SJSA1 (cell line): ENCODE data around the gene CDPF1. TPM values are rescaled to one million over a fixed set of nuclear protein-coding genes. Genes with fewer than 3 reads are reported as not detected.

Source experiments
- DNase-seq, 2 experiments: peaks; one replicate each; pipeline ENCODE4 v3.0.0-alpha.2; 2015 to 2020; ENCODE audit warnings: low spot score in 2 of 2, low read depth in 1 of 2
- H3K27ac ChIP-seq: fragments of 250-450 bp; sonication (Bioruptor Pico); 2 replicates; pipeline ENCODE4 v1.5.1; 2020; ENCODE audit warnings: mild to moderate bottlenecking, moderate library complexity
- H3K27me3 ChIP-seq: fragments of 250-450 bp; sonication (Bioruptor Pico); replicated peaks from 2 replicates; pipeline ENCODE4 v1.5.1; 2020; ENCODE audit warnings: mild to moderate bottlenecking, moderate library complexity
- H3K36me3 ChIP-seq: fragments of 250-450 bp; sonication (Bioruptor Pico); 2 replicates; pipeline ENCODE4 v1.5.1; 2020; ENCODE audit warnings: mild to moderate bottlenecking
- H3K4me1 ChIP-seq: fragments of 250-450 bp; sonication (Bioruptor Pico); replicated peaks from 2 replicates; pipeline ENCODE4 v1.6.1; 2021; ENCODE audit warnings: mild to moderate bottlenecking
- H3K4me3 ChIP-seq: fragments of 250-450 bp; sonication (Bioruptor Pico); 2 replicates; pipeline ENCODE4 v1.5.1; 2020; ENCODE audit warnings: mild to moderate bottlenecking
- H3K9me3 ChIP-seq: fragments of 250-450 bp; sonication (Bioruptor Pico); replicated peaks from 2 replicates; pipeline ENCODE4 v1.5.1; 2020; ENCODE audit warnings: mild to moderate bottlenecking
- total RNA-seq: library from RNA; depleted of rRNA; stranded (reverse); fragments of >200 nt; shearing (Covaris generic); gene quantifications from 2 replicates; pipeline ENCODE4 v1.2.3, GENCODE V29; 2014

The CDPF1 gene
- total RNA-seq, 1 experiment from 2014 or later, result 10.9 TPM

GRCh38 chr22:46239261-46240048 lies 10.6 kb downstream of the CDPF1 start:
- no peak overlapping the region for H3K4me3 ChIP-seq
- DNase-seq, result no peak
- no peaks in the 10 kb centered on the region for H3K4me1 ChIP-seq
- H3K36me3 ChIP-seq, result peaks cover 9% of the 10 kb centered on the region; the same call in 1 of the 2 replicates
- no peaks in the 10 kb centered on the region for H3K9me3 ChIP-seq
- no peak overlapping the region for H3K27ac ChIP-seq
- no peaks in the 10 kb centered on the region for H3K27me3 ChIP-seq

DNA sequence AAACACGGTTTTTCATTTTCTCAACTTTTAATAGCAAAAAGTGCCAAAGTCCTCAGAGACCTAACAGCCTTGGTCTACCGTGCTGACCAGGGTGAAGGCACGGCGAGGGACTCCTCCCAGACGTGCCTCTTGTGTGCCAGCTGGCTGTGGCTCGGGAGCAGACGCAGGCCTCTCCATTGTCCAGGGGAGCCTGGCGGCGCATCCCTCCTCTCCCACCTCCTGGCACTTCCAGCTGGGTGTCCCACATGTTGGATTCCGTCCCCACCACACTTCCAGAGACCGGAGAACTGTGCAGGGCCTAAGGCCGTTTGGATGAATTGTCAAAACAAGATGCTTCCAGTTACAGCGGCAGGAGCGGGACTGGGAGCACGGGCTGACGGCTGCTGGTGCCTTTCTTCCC lies 11.6 kb downstream of the CDPF1 start:
- DNase-seq, result no peak
- peaks cover 7% of the 10 kb centered on the region; the same call in 1 of the 2 replicates for H3K36me3 ChIP-seq
- H3K4me1 ChIP-seq, result no peaks in the 10 kb centered on the region
- no peaks in the 10 kb centered on the region for H3K27me3 ChIP-seq
- no peak overlapping the region for H3K27ac ChIP-seq
- no peaks in the 10 kb centered on the region for H3K9me3 ChIP-seq
- no peak overlapping the region for H3K4me3 ChIP-seq

- Histone ChIP-seq H3K4me3 (no peak overlapping the region), H3K9me3 (no peaks in the 10 kb centered on the region), H3K27me3 (no peaks in the 10 kb centered on the region), H3K36me3 (peaks cover 1% of the 10 kb centered on the region; the same call in 1 of the 2 replicates), H3K27ac (no peak overlapping the region), H3K4me1 (no peaks in the 10 kb centered on the region)
- DNase-seq, result peak in 1 of 2 experiments; percentile 17
Observed at GRCh38 chr22:46237453-46238124, 12.5 kb downstream of the CDPF1 start.

DNA sequence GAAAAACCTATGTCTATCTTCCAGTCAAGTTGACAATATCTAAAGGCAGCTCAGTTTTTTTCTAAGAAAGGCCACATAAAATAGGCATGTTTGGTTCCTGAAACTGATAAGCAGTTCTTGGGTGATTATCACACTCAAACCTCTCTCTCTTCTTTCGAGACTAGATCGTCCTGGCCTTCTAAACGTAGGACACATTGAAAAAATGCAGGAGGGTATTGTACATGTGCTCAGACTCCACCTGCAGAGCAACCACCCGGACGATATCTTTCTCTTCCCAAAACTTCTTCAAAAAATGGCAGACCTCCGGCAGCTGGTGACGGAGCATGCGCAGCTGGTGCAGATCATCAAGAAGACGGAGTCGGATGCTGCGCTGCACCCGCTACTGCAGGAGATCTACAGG lies 15.1 kb downstream of the CDPF1 start:
- H3K9me3 ChIP-seq, result no peaks in the 10 kb centered on the region
- no peak for DNase-seq
- no peaks in the 10 kb centered on the region for H3K36me3 ChIP-seq
- H3K4me1 ChIP-seq, result no peaks in the 10 kb centered on the region
- no peaks in the 10 kb centered on the region for H3K27me3 ChIP-seq
- no peak overlapping the region for H3K27ac ChIP-seq
- no peak overlapping the region for H3K4me3 ChIP-seq

GRCh38 chr22:46233231-46233630 lies 16.9 kb downstream of the CDPF1 start:
- Histone ChIP-seq H3K27me3 (no peaks in the 10 kb centered on the region), H3K9me3 (no peaks in the 10 kb centered on the region), H3K36me3 (no peaks in the 10 kb centered on the region), H3K4me3 (no peak overlapping the region), H3K27ac (no peak overlapping the region), H3K4me1 (no peaks in the 10 kb centered on the region)
- no peak for DNase-seq

GRCh38 chr22:46230262-46230901 lies 19.7 kb downstream of the CDPF1 start:
- DNase-seq, result no peak
- no peak overlapping the region for H3K27ac ChIP-seq
- no peaks in the 10 kb centered on the region for H3K9me3 ChIP-seq
- no peaks in the 10 kb centered on the region for H3K36me3 ChIP-seq
- H3K4me1 ChIP-seq, result no peaks in the 10 kb centered on the region
- no peaks in the 10 kb centered on the region for H3K27me3 ChIP-seq
- no peak overlapping the region for H3K4me3 ChIP-seq

DNA sequence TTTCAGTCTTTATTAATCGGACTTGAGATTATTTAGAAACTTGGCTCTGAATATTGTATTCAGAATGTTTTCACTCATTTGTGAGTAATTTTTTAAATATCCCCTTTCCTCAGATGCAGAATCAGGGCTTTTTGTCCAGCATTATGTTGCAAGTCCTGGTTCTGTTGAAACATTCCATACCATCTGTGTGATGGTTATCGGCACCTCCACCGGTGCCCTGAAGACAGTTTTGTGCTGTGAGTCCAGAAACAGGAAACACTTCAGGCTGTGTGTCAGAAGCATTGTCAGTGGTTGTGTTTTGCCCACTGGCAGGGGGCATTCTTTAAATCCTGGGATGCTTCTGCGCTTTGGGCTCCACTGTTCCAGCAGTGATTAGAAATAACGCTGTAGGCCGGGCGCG lies 20.4 kb downstream of the CDPF1 start:
- no peaks in the 10 kb centered on the region for H3K4me1 ChIP-seq
- DNase-seq, result no peak

GRCh38 chr22:46226577-46226976 lies 23.5 kb downstream of the CDPF1 start:
- Histone ChIP-seq H3K27me3 (no peaks in the 10 kb centered on the region), H3K27ac (no peak overlapping the region), H3K4me3 (no peak overlapping the region), H3K9me3 (no peaks in the 10 kb centered on the region), H3K4me1 (no peaks in the 10 kb centered on the region), H3K36me3 (no peaks in the 10 kb centered on the region)
- no peak for DNase-seq

More for the DNA sequence above, 20.4 kb downstream of the CDPF1 start:
- Histone ChIP-seq H3K27ac (no peak overlapping the region), H3K36me3 (no peaks in the 10 kb centered on the region), H3K4me3 (no peak overlapping the region), H3K27me3 (no peaks in the 10 kb centered on the region), H3K9me3 (no peaks in the 10 kb centered on the region)

DNA sequence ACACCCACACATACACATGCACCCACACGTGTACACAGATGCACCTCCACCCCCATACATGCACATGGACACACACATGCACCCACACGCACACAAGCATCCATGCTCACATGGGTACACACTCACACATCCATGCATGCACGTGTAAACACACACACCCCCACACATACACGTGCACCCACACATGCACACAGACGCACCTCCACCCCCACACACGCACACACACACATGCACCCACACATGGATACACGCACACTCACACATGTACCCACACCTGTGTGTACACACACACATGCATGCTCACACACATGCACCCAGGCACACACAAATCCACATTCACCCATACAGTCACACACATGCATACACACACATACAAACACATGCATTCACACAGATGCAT lies 24.5 kb downstream of the CDPF1 start:
- Histone ChIP-seq H3K4me3 (no peak overlapping the region), H3K9me3 (no peaks in the 10 kb centered on the region), H3K36me3 (no peaks in the 10 kb centered on the region), H3K27me3 (no peaks in the 10 kb centered on the region), H3K4me1 (no peaks in the 10 kb centered on the region), H3K27ac (no peak overlapping the region)
- DNase-seq, result no peak

DNA sequence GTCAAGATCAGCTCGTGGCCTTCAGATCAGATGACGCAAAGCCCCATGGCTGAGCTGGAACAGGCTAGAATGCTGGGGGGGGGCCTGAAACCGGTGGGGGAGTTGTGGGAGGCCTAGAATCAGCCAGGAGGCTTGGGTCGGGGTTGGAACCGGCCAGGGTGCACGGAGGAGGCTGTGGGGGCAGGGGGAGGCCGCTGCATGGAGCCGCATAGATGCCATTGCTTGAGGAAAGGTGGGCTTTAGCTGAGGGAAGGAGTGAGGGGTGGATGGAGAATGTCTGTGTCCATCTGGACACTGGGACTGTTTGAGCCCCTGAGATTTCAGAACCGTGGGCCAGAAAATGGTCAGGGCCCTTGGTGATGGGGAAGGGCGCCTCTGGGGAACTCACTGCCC lies 25.2 kb downstream of the CDPF1 start:
- Histone ChIP-seq H3K27ac (no peak overlapping the region), H3K9me3 (no peaks in the 10 kb centered on the region), H3K4me3 (no peak overlapping the region), H3K27me3 (no peaks in the 10 kb centered on the region), H3K36me3 (peaks cover under 1% of the 10 kb centered on the region; the same call in 1 of the 2 replicates), H3K4me1 (no peaks in the 10 kb centered on the region)
- no peak for DNase-seq

GRCh38 chr22:46224044-46224897 lies 25.8 kb downstream of the CDPF1 start:
- H3K4me1 ChIP-seq, result no peaks in the 10 kb centered on the region
- H3K27me3 ChIP-seq, result no peaks in the 10 kb centered on the region
- no peak overlapping the region for H3K27ac ChIP-seq
- no peak for DNase-seq
- peaks cover 5% of the 10 kb centered on the region; the same call in 1 of the 2 replicates for H3K36me3 ChIP-seq
- no peak overlapping the region for H3K4me3 ChIP-seq
- H3K9me3 ChIP-seq, result no peaks in the 10 kb centered on the region

- no peak overlapping the region for H3K27ac ChIP-seq
- H3K9me3 ChIP-seq, result no peaks in the 10 kb centered on the region
- peaks cover 8% of the 10 kb centered on the region; the same call in 1 of the 2 replicates for H3K36me3 ChIP-seq
- DNase-seq, result no peak
- H3K4me1 ChIP-seq, result no peaks in the 10 kb centered on the region
- H3K4me3 ChIP-seq, result no peak overlapping the region
- H3K27me3 ChIP-seq, result no peaks in the 10 kb centered on the region
Observed at GRCh38 chr22:46220921-46221320, 29.2 kb downstream of the CDPF1 start.

DNA sequence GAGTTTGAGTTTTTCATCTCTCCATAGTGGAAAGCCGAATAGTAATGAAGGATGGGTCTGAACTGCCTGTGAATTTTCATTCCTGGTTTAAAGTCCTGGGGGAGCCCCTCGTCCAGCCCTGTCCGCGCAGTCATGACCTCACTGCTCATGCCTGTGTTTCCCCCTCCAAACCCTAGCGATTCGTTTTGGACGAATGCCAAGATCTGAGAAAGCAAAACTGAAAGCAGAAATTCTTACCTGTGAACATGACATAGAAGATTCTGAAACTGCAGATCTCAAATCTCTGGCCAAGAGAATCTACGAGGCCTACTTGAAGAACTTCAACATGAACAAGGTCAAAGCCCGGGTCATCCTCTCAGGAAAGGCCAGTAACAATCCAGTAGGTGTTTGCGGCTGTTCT lies 30.5 kb downstream of the CDPF1 start:
- H3K27me3 ChIP-seq, result no peaks in the 10 kb centered on the region

More for the DNA sequence above, 30.5 kb downstream of the CDPF1 start:
- H3K4me3 ChIP-seq, result no peak overlapping the region
- no peaks in the 10 kb centered on the region for H3K4me1 ChIP-seq
- no peak overlapping the region for H3K27ac ChIP-seq
- no peak for DNase-seq
- no peaks in the 10 kb centered on the region for H3K9me3 ChIP-seq
- peaks cover 8% of the 10 kb centered on the region; the same call in 1 of the 2 replicates for H3K36me3 ChIP-seq
